Measurements from ENCODE around the gene STARD10.

DNA sequence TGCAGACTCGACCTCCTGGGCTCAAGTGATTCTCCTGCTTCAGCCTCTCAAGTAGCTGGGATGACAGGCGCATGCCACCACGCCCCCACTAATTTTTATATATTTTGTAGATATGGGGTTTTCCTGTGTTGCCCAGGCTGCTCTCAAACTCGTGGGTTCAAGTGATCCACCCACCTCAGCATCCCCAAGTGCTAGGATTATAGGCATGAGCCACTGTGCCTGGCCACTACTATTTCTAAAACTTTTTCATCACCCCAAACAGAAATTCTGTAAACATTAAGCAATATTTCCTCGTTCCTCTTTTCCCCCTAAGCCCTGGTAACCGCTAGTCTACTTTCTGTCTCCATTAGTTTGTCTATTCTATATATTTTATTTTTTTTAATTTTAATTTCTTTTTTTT, 11.4 kb upstream of the STARD10 start:
- TF ChIP-seq PHF8 (conservative IDR thresholded peaks at IDR 0.05; ENCODE audit: low read depth, low read length) (no peak), HDAC6 (IDR thresholded peaks at IDR 0.05; ENCODE audit: low read depth, low read length) (no peak), MAX (IDR thresholded peaks at IDR 0.05) (no peak), EZH2 (IDR thresholded peaks at IDR 0.05; ENCODE audit: low read depth, low read length, severe bottlenecking) (no peak), ZNF274 (IDR thresholded peaks at IDR 0.05; ENCODE audit: borderline replicate concordance, extremely low read depth, low read length) (no peak), GTF2F1 (IDR thresholded peaks at IDR 0.05; ENCODE audit: borderline replicate concordance, low read depth, low read length) (no peak), POLR2A (IDR thresholded peaks at IDR 0.05; ENCODE audit: control extremely low read depth in 1 of 2, low read depth in 2 of 2, low read length in 2 of 2) (no peak), SIN3A (conservative IDR thresholded peaks at IDR 0.05 in 1 of 2, IDR thresholded peaks at IDR 0.05 in 1 of 2; ENCODE audit: low read depth in 1 of 2, low read length in 2 of 2) (no peak), ATF2 (IDR thresholded peaks at IDR 0.05; ENCODE audit: low read length) (no peak), CREB1 (IDR thresholded peaks at IDR 0.05) (no peak), EP300 (IDR thresholded peaks at IDR 0.05; ENCODE audit: borderline replicate concordance in 1 of 2, low read depth in 2 of 2, low read length in 2 of 2) (no peak), TAF1 (IDR thresholded peaks at IDR 0.05; ENCODE audit: low read depth, low read length) (no peak)
- TF ChIP-seq, protein P1, sequence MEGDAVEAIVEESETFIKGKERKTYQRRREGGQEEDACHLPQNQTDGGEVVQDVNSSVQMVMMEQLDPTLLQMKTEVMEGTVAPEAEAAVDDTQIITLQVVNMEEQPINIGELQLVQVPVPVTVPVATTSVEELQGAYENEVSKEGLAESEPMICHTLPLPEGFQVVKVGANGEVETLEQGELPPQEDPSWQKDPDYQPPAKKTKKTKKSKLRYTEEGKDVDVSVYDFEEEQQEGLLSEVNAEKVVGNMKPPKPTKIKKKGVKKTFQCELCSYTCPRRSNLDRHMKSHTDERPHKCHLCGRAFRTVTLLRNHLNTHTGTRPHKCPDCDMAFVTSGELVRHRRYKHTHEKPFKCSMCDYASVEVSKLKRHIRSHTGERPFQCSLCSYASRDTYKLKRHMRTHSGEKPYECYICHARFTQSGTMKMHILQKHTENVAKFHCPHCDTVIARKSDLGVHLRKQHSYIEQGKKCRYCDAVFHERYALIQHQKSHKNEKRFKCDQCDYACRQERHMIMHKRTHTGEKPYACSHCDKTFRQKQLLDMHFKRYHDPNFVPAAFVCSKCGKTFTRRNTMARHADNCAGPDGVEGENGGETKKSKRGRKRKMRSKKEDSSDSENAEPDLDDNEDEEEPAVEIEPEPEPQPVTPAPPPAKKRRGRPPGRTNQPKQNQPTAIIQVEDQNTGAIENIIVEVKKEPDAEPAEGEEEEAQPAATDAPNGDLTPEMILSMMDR (IDR thresholded peaks at IDR 0.05; ENCODE audit: control extremely low read depth in 1 of 3, insufficient read depth in 1 of 3, low read depth in 1 of 3, low read length in 3 of 3), result no peak

Data from H1 (cell line).